ENCODE data around the gene THBS1. TPM values are rescaled to one million over a fixed set of nuclear protein-coding genes. Genes with fewer than 3 reads are reported as not detected.
A peak's percentile ranks its signal among the peaks of the same experiment; 100 is the strongest.

THBS1 gene
- total RNA-seq (4.3 and 5.6 TPM in 2 replicates), polyA plus RNA-seq (0.42 and 0.63 TPM in 2 replicates), polyA minus RNA-seq (0.34 and 4.6 TPM in 2 replicates)
- total RNA-seq (2013): 7.7 TPM

GRCh38 chr15:39580485-39581241, at the start of gene THBS1:
Gene THBS1 (plus strand): TSS chr15:39581079. CDS start chr15:39581858, 779 bp downstream.
- DNase-seq: no peak
- Histone ChIP-seq H3K9ac (ENCODE audit: low read length) (no peak within 1 kb of the TSS), H3K9me3 (ENCODE audit: control extremely low read depth in 1 of 3, control insufficient read depth in 2 of 3, insufficient read depth in 1 of 3, low read length in 2 of 3) (no peaks in the 10 kb centered on the region), H3K4me2 (replicated peaks; ENCODE audit: low read depth, low read length, poor library complexity, severe bottlenecking) (peak within 1 kb of the TSS; percentile 60), H2AFZ (ENCODE audit: insufficient read depth, low read depth, low read length, poor library complexity, severe bottlenecking) (peak within 1 kb of the TSS; percentile 28), H3K27me3 (replicated peaks in 1 of 4; ENCODE audit: control extremely low read depth in 1 of 4, control insufficient read depth in 3 of 4, insufficient read depth in 4 of 4, low read length in 3 of 4) (peaks cover 0 to 28% (median 4%) of the 10 kb centered on the region in 4 experiments), H3K79me2 (ENCODE audit: control insufficient read depth, insufficient read depth, low read length) (no peaks in the 10 kb centered on the region), H3K4me3 (ENCODE audit: control extremely low read depth in 1 of 5, extremely low read depth in 1 of 5, insufficient read depth in 1 of 5, low read depth in 2 of 5, low read length in 4 of 5) (no peak within 1 kb of the TSS), H3K4me1 (ENCODE audit: control insufficient read depth in 2 of 2, insufficient read depth in 2 of 2, low read length in 2 of 2) (peaks cover 6 to 20% of the 10 kb centered on the region in 2 donors), H3K36me3 (replicated peaks in 1 of 2; ENCODE audit: control extremely low read depth in 1 of 2, control insufficient read depth in 1 of 2, extremely low read depth in 1 of 2, insufficient read depth in 2 of 2, low read length in 1 of 2) (no peaks in the 10 kb centered on the region), H4K20me1 (ENCODE audit: control insufficient read depth, insufficient read depth, low read length, poor library complexity, severe bottlenecking) (no peaks in the 10 kb centered on the region), H3K27ac (ENCODE audit: low read length in 2 of 2) (no peak within 1 kb of the TSS)
- ChIA-PET CTCF (interaction anchor here (1.4 kb wide), 1 partner anchor 10 kb away, joined by 3 read pairs; no protein-coding TSS in a partner anchor), POLR2A (no interaction called here)
- Mint-ChIP-seq H3K4me3 (peak within 1 kb of the TSS; percentile 69), H3K4me1 (peaks cover 13% of the 10 kb centered on the region), H3K27ac (no peak within 1 kb of the TSS), H3K27me3 (peaks cover 69% of the 10 kb centered on the region), H3K9me3 (ENCODE audit: insufficient read depth) (no peaks in the 10 kb centered on the region)
- peak; percentile 16 for TF ChIP-seq CTCF (IDR thresholded peaks at IDR 0.05)
- TF ChIP-seq EZH2 (IDR thresholded peaks at IDR 0.05; ENCODE audit: borderline replicate concordance, insufficient read depth, low read depth, low read length, poor library complexity, severe bottlenecking): no peak
- 3% methylated on average over 74 of the region's 74 CpGs for WGBS (ENCODE audit: insufficient coverage)
- ATAC-seq (ENCODE audit: low read depth): no peak
- intact Hi-C loops (cut with micrococcal nuclease): no loop called here

DNA sequence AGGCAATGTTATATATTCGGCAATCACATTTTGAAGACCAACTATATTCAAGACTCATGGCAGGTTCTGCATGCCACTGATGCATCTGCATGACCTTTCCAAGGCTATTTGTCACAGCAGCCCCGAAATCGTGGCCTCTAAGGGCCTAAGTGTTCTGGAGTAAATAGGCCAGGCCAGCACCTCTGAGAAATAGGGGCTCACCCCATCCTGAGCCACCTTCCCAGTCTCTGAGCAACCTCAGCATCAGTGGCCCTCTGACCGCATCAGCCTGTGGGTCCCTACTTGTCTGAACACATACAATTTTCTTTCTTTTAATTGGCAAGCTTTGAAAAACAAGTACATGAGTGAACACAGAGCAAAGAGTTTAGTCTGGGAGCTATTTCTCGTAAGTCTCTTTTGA, 45.9 kb upstream of the THBS1 start:
- no peak for ATAC-seq (ENCODE audit: low read depth)
- Histone ChIP-seq H3K27me3 (replicated peaks in 1 of 4; ENCODE audit: control extremely low read depth in 1 of 4, control insufficient read depth in 3 of 4, insufficient read depth in 4 of 4, low read length in 3 of 4) (peaks cover 0 to 4% (median 0%) of the 10 kb centered on the region in 4 experiments), H3K9me3 (ENCODE audit: control extremely low read depth in 1 of 3, control insufficient read depth in 2 of 3, insufficient read depth in 1 of 3, low read length in 2 of 3) (no peaks in the 10 kb centered on the region), H3K4me1 (ENCODE audit: control insufficient read depth in 2 of 2, insufficient read depth in 2 of 2, low read length in 2 of 2) (no peaks in the 10 kb centered on the region), H3K79me2 (ENCODE audit: control insufficient read depth, insufficient read depth, low read length) (no peaks in the 10 kb centered on the region), H3K36me3 (replicated peaks in 1 of 2; ENCODE audit: control extremely low read depth in 1 of 2, control insufficient read depth in 1 of 2, extremely low read depth in 1 of 2, insufficient read depth in 2 of 2, low read length in 1 of 2) (no peaks in the 10 kb centered on the region), H3K4me3 (ENCODE audit: control extremely low read depth in 1 of 5, extremely low read depth in 1 of 5, insufficient read depth in 1 of 5, low read depth in 2 of 5, low read length in 4 of 5) (no peak overlapping the region), H2AFZ (ENCODE audit: insufficient read depth, low read depth, low read length, poor library complexity, severe bottlenecking) (no peak overlapping the region), H4K20me1 (ENCODE audit: control insufficient read depth, insufficient read depth, low read length, poor library complexity, severe bottlenecking) (no peaks in the 10 kb centered on the region), H3K9ac (ENCODE audit: low read length) (no peak overlapping the region), H3K4me2 (replicated peaks; ENCODE audit: low read depth, low read length, poor library complexity, severe bottlenecking) (no peak overlapping the region), H3K27ac (ENCODE audit: low read length in 2 of 2) (no peak overlapping the region)
- WGBS (ENCODE audit: insufficient coverage): 88% methylated on average over 3 of the region's 5 CpGs
- no peak for DNase-seq
- Mint-ChIP-seq H3K4me3 (no peak overlapping the region), H3K27me3 (peaks cover 3% of the 10 kb centered on the region), H3K27ac (no peak overlapping the region), H3K4me1 (no peaks in the 10 kb centered on the region), H3K9me3 (ENCODE audit: insufficient read depth) (no peaks in the 10 kb centered on the region)
- ChIA-PET POLR2A (no interaction called here), CTCF (no interaction called here)
- intact Hi-C loops (cut with micrococcal nuclease): no loop called here
- TF ChIP-seq EZH2 (IDR thresholded peaks at IDR 0.05; ENCODE audit: borderline replicate concordance, insufficient read depth, low read depth, low read length, poor library complexity, severe bottlenecking): no peak
- TF ChIP-seq CTCF (IDR thresholded peaks at IDR 0.05): no peak
